GM12878 (cell line): ENCODE data around the gene DND1. TPM values are rescaled to one million over a fixed set of nuclear protein-coding genes. Genes with fewer than 3 reads are reported as not detected.

Source experiments
- CHD4 ChIP-seq: fragments of 200-600 bp; sonication (generic); IDR thresholded peaks from 2 replicates; pipeline ENCODE4 v1.6.1; 2016; ENCODE audit warnings: mild to moderate bottlenecking
- CREB1 ChIP-seq: IDR thresholded peaks from 2 replicates; pipeline ENCODE4 v1.6.1; 2012; ENCODE audit warnings: low read depth, mild to moderate bottlenecking, inconsistent platforms
- EZH2 ChIP-seq: IDR thresholded peaks from 2 replicates; pipeline ENCODE4 v1.6.1; 2012; ENCODE audit warnings: low read depth, mild to moderate bottlenecking, control low read depth, inconsistent platforms, low read length, borderline replicate concordance; ENCODE audit not compliant: control insufficient read depth
- IKZF1 ChIP-seq: fragments of 450-650 bp; conservative IDR thresholded peaks from 2 replicates; pipeline ENCODE4 v1.6.1; 2017; ENCODE audit warnings: antibody characterized with exemption, mild to moderate bottlenecking
- MEF2A ChIP-seq: IDR thresholded peaks from 2 replicates; pipeline ENCODE4 v1.6.1; 2011; ENCODE audit warnings: low read depth, mild to moderate bottlenecking, low read length, moderate library complexity; ENCODE audit not compliant: insufficient read depth
- NFYB ChIP-seq: IDR thresholded peaks from 2 replicates; pipeline ENCODE4 v1.6.1; 2011; ENCODE audit warnings: low read depth, mild to moderate bottlenecking, low read length, improper control_type of control experiment, moderate library complexity; ENCODE audit not compliant: insufficient read depth
- SIN3A ChIP-seq: IDR thresholded peaks from 2 replicates; pipeline ENCODE4 v1.6.1; 2012; ENCODE audit warnings: low read depth, low read length, improper control_type of control experiment
- TAF1 ChIP-seq: IDR thresholded peaks from 2 replicates; pipeline ENCODE4 v1.6.1; 2011; ENCODE audit warnings: mild to moderate bottlenecking, low read depth, low read length, borderline replicate concordance
- TARDBP ChIP-seq: IDR thresholded peaks from 2 replicates; pipeline ENCODE4 v1.6.1; 2016; ENCODE audit warnings: borderline replicate concordance
- TBL1XR1 ChIP-seq: IDR thresholded peaks from 2 replicates; pipeline ENCODE4 v1.6.1; 2012; ENCODE audit warnings: low read depth, low read length, improper control_type of control experiment
- polyA plus RNA-seq, 11 experiments: library from polyadenylated mRNA; depleted of rRNA in 4 of 11; unstranded in 6 of 11; stranded (reverse) in 5 of 11; fragments of >200 nt; fragmentation: Nextera tagmentation in 4 of 11; fragmentation: Illumina TruSeq in 1 of 11; extraction: Ambion mirVana in 4 of 11; extraction: Trizol in 1 of 11; gene quantifications; 1 replicate in 1 of 11; 2 replicates in 10 of 11; pipeline versions ENCODE4 v1.2.1 to v1.2.3, GENCODE V29; 2011 to 2016; ENCODE audit warnings: inconsistent platforms in 2 of 11, missing spikeins in 2 of 11, low read depth in 1 of 11
- total RNA-seq, 4 experiments: library from RNA; depleted of rRNA in 3 of 4; stranded (reverse); fragments of >200 nt in 3 of 4; fragmentation: Illumina TruSeq in 1 of 4; extraction: Trizol in 1 of 4; gene quantifications; 2 replicates each; pipeline versions ENCODE4 v1.2.1 to v1.2.3, GENCODE V29; 2013 to 2021
- TF ChIP-seq, protein P1 (sequence below): fragments of 450-650 bp; IDR thresholded peaks from 2 replicates; pipeline ENCODE4 v1.6.1; 2017; ENCODE audit warnings: mild to moderate bottlenecking, moderate library complexity
- TF ChIP-seq, protein P2 (sequence below): IDR thresholded peaks from 2 replicates; pipeline ENCODE4 v1.6.1; 2012; ENCODE audit warnings: low read depth, low read length, improper control_type of control experiment
- TF ChIP-seq, protein P3 (sequence below): IDR thresholded peaks from 2 replicates; pipeline ENCODE4 v1.6.1; 2011; ENCODE audit warnings: low read depth, mild to moderate bottlenecking, low read length, moderate library complexity, borderline replicate concordance; ENCODE audit errors: extremely low read depth
- TF ChIP-seq, protein P4 (sequence below): fragments of 150-350 bp; IDR thresholded peaks from 2 replicates; pipeline ENCODE4 v1.6.1; 2016; ENCODE audit warnings: low read depth, low read length
- TF ChIP-seq, protein P5 (sequence below): fragments of 450-650 bp; formaldehyde crosslinking; IDR thresholded peaks from 2 replicates; pipeline ENCODE4 v1.5.0; 2022; ENCODE audit warnings: mild to moderate bottlenecking, missing genetic modification characterization

Gene DND1
- total and polyA plus RNA-seq, 10 of the 15 experiments (the other 5 are each of a cell fraction or from before 2014, with no cell fraction given): 0.15 to 2.9 (median 0.73) TPM; not detected in 2

DNA sequence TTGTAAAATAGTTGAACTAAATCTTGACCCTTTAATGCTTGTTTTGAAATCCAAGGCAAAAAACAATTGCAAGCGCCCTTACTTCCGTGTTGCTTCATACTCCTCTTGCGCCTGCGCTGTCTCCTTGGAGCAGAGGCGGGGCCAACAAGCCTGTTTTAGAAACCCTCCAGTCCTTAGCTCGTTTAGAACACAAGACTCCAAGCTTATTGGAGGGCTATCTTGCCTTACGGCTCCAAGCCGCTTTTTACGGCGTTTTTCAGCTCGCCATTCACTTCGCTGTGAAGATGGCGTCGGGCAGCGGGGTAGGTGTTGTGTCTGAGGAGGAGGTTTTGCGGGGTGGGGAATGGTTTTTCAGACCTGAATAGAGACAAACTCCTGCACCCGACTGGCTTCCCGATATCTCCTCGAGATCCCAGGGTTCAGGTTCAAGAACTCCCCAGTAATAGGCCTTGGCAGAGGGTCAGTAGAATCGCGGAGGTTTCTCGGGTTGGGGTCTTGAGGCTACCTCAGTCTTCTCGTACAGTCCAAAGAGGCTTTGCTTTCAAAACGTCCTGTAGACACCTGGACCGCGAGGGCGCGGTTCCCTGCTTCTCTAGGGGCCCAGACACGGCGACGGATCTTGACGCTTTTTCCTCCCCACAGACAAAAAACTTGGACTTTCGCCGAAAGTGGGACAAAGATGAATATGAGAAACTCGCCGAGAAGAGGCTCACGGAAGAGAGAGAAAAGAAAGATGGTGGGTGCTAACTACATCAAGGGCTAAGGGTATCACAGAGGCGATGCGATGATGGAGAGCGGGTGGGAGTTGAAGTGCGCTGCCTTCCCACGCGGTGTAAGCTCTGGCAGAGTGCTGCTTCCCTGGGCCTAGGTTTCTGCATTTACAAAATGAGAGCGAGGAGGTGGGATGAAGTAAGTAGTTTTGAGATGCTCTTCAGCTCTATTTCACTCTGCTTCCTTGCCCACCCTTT is 27.1 kb upstream of the DND1 start, which contains the start of gene ZMAT2 (continued):
- TF ChIP-seq TBL1XR1 (no peak), IKZF1 (peak; percentile 92), NFYB (peak; percentile 94), EZH2 (no peak), TAF1 (peak; percentile 99), CREB1 (peak; percentile 82), TARDBP (no peak), CHD4 (no peak), MEF2A (no peak), SIN3A (peak; percentile 62; the same call in 1 of the 2 replicates)
- TF ChIP-seq, protein P1, sequence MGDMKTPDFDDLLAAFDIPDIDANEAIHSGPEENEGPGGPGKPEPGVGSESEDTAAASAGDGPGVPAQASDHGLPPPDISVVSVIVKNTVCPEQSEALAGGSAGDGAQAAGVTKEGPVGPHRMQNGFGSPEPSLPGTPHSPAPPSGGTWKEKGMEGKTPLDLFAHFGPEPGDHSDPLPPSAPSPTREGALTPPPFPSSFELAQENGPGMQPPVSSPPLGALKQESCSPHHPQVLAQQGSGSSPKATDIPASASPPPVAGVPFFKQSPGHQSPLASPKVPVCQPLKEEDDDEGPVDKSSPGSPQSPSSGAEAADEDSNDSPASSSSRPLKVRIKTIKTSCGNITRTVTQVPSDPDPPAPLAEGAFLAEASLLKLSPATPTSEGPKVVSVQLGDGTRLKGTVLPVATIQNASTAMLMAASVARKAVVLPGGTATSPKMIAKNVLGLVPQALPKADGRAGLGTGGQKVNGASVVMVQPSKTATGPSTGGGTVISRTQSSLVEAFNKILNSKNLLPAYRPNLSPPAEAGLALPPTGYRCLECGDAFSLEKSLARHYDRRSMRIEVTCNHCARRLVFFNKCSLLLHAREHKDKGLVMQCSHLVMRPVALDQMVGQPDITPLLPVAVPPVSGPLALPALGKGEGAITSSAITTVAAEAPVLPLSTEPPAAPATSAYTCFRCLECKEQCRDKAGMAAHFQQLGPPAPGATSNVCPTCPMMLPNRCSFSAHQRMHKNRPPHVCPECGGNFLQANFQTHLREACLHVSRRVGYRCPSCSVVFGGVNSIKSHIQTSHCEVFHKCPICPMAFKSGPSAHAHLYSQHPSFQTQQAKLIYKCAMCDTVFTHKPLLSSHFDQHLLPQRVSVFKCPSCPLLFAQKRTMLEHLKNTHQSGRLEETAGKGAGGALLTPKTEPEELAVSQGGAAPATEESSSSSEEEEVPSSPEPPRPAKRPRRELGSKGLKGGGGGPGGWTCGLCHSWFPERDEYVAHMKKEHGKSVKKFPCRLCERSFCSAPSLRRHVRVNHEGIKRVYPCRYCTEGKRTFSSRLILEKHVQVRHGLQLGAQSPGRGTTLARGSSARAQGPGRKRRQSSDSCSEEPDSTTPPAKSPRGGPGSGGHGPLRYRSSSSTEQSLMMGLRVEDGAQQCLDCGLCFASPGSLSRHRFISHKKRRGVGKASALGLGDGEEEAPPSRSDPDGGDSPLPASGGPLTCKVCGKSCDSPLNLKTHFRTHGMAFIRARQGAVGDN: no peak
- TF ChIP-seq, protein P2, sequence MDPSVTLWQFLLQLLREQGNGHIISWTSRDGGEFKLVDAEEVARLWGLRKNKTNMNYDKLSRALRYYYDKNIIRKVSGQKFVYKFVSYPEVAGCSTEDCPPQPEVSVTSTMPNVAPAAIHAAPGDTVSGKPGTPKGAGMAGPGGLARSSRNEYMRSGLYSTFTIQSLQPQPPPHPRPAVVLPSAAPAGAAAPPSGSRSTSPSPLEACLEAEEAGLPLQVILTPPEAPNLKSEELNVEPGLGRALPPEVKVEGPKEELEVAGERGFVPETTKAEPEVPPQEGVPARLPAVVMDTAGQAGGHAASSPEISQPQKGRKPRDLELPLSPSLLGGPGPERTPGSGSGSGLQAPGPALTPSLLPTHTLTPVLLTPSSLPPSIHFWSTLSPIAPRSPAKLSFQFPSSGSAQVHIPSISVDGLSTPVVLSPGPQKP: no peak
- TF ChIP-seq, protein P3, sequence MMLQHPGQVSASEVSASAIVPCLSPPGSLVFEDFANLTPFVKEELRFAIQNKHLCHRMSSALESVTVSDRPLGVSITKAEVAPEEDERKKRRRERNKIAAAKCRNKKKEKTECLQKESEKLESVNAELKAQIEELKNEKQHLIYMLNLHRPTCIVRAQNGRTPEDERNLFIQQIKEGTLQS: peak; percentile 94; the same call in 1 of the 2 replicates
- TF ChIP-seq, protein P4, sequence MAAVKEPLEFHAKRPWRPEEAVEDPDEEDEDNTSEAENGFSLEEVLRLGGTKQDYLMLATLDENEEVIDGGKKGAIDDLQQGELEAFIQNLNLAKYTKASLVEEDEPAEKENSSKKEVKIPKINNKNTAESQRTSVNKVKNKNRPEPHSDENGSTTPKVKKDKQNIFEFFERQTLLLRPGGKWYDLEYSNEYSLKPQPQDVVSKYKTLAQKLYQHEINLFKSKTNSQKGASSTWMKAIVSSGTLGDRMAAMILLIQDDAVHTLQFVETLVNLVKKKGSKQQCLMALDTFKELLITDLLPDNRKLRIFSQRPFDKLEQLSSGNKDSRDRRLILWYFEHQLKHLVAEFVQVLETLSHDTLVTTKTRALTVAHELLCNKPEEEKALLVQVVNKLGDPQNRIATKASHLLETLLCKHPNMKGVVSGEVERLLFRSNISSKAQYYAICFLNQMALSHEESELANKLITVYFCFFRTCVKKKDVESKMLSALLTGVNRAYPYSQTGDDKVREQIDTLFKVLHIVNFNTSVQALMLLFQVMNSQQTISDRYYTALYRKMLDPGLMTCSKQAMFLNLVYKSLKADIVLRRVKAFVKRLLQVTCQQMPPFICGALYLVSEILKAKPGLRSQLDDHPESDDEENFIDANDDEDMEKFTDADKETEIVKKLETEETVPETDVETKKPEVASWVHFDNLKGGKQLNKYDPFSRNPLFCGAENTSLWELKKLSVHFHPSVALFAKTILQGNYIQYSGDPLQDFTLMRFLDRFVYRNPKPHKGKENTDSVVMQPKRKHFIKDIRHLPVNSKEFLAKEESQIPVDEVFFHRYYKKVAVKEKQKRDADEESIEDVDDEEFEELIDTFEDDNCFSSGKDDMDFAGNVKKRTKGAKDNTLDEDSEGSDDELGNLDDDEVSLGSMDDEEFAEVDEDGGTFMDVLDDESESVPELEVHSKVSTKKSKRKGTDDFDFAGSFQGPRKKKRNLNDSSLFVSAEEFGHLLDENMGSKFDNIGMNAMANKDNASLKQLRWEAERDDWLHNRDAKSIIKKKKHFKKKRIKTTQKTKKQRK: peak; percentile 11; the same call in 1 of the 2 replicates
- TF ChIP-seq, protein P5, sequence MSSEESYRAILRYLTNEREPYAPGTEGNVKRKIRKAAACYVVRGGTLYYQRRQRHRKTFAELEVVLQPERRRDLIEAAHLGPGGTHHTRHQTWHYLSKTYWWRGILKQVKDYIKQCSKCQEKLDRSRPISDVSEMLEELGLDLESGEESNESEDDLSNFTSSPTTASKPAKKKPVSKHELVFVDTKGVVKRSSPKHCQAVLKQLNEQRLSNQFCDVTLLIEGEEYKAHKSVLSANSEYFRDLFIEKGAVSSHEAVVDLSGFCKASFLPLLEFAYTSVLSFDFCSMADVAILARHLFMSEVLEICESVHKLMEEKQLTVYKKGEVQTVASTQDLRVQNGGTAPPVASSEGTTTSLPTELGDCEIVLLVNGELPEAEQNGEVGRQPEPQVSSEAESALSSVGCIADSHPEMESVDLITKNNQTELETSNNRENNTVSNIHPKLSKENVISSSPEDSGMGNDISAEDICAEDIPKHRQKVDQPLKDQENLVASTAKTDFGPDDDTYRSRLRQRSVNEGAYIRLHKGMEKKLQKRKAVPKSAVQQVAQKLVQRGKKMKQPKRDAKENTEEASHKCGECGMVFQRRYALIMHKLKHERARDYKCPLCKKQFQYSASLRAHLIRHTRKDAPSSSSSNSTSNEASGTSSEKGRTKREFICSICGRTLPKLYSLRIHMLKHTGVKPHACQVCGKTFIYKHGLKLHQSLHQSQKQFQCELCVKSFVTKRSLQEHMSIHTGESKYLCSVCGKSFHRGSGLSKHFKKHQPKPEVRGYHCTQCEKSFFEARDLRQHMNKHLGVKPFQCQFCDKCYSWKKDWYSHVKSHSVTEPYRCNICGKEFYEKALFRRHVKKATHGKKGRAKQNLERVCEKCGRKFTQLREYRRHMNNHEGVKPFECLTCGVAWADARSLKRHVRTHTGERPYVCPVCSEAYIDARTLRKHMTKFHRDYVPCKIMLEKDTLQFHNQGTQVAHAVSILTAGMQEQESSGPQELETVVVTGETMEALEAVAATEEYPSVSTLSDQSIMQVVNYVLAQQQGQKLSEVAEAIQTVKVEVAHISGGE (CRISPR knock-in tag): no peak
